Natural killer cell treated with Interleukin-12 subunit alpha and Interleukin-12 subunit beta and Interleukin-15 and Interleukin-18, amount 100 ng/mL, for 72 hours (primary cell): Measurements from ENCODE around the gene RPL39L. TPM values are rescaled to one million over a fixed set of nuclear protein-coding genes. Genes with fewer than 3 reads are reported as not detected.

Experiments
- ATAC-seq, 2 donors: fragments of 150-1000 bp; cut with Tn5 transposase in 1 of 2; sonication (Bioruptor Pico), chemical (Tn5 transposase) in 1 of 2; 2 replicates each; pipeline ENCODE4 v1.10.0; 2021
- DNase-seq: peaks from one replicate; pipeline ENCODE4 v3.0.0; 2022; ENCODE audit warnings: low spot score
- H3K27ac Mint-ChIP-seq, 2 donors: 1 replicate in 1 of 2; 2 replicates in 1 of 2; pipeline ENCODE4 v1.8.0; 2022; ENCODE audit warnings: mixed read lengths in 2 of 2, mild to moderate bottlenecking in 1 of 2, moderate library complexity in 1 of 2
- H3K27me3 Mint-ChIP-seq, 2 donors: 1 replicate in 1 of 2; 2 replicates in 1 of 2; pipeline ENCODE4 v1.8.0; 2022; ENCODE audit warnings: mixed read lengths in 2 of 2
- H3K36me3 Mint-ChIP-seq: one replicate; pipeline ENCODE4 v1.8.0; 2022; ENCODE audit warnings: mixed read lengths
- H3K4me1 Mint-ChIP-seq, 2 donors: 1 replicate in 1 of 2; 2 replicates in 1 of 2; pipeline ENCODE4 v1.8.0; 2022; ENCODE audit warnings: low read depth in 2 of 2, mixed read lengths in 2 of 2, mild to moderate bottlenecking in 1 of 2
- H3K4me3 Mint-ChIP-seq: one replicate; pipeline ENCODE4 v1.8.0; 2022; ENCODE audit warnings: mixed read lengths
- H3K9me3 Mint-ChIP-seq: 2 replicates; pipeline ENCODE4 v1.8.0; 2022; ENCODE audit warnings: mixed read lengths
- total RNA-seq, 2 donors: library from RNA; stranded (reverse); gene quantifications; one replicate each; pipeline ENCODE4 v1.2.3, GENCODE V29; 2022

The RPL39L gene
- total RNA-seq, 2 donors from 2014 or later, result 6.3 to 9.2 TPM

- ATAC-seq (peak; percentile 64), DNase-seq (peak; percentile 65)
- H3K27me3 Mint-ChIP-seq, result peaks cover 10 to 18% of the 10 kb centered on the region in 2 donors
- H3K36me3 Mint-ChIP-seq, result peaks cover 7% of the 10 kb centered on the region
- H3K4me1 Mint-ChIP-seq, result peaks cover 32 to 47% of the 10 kb centered on the region in 2 donors
- peak overlapping the region; percentile 60 for H3K4me3 Mint-ChIP-seq
- H3K27ac Mint-ChIP-seq, result peak overlapping the region in 1 of 2 donors; percentile 42
- H3K9me3 Mint-ChIP-seq, result peaks cover 5% of the 10 kb centered on the region
These were observed 37.9 kb downstream of the RPL39L start for GRCh38 chr3:187101184-187102072.

DNA sequence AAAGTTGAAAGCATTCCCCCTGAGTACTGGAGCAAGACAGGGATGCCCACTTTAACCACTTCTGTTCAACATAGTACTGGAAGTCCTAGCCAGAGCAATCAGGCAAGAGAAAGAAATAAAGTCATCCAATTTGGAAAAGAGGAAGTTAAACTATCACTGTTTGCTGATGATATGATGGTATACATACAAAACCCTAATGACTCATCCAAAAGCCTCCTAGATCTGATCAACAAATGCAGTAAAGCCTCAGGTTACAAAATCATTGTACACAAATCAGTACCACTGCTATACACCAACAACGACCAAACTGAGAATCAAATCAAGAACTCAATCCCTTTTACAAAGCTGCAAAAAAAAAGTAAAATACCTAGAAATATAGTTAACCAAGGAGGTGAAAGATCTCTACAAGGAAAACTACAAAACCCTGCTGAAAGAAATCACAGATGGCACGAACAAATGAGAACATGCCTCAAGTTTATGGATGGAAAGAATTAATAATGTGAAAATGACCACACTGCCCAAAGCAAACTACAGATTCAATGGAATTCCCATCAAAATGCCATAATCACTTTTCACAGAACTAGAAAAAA, 40.3 kb downstream of the RPL39L start:
- no peak for DNase-seq
- Mint-ChIP-seq H3K27me3 (peaks cover 0 to 7% of the 10 kb centered on the region in 2 donors), H3K36me3 (peaks cover 14% of the 10 kb centered on the region), H3K4me1 (peaks cover 20 to 38% of the 10 kb centered on the region in 2 donors), H3K27ac (no peak overlapping the region), H3K4me3 (no peak overlapping the region), H3K9me3 (peaks cover 5% of the 10 kb centered on the region)
- peak in 1 of 2 donors; percentile 62 for ATAC-seq

DNA sequence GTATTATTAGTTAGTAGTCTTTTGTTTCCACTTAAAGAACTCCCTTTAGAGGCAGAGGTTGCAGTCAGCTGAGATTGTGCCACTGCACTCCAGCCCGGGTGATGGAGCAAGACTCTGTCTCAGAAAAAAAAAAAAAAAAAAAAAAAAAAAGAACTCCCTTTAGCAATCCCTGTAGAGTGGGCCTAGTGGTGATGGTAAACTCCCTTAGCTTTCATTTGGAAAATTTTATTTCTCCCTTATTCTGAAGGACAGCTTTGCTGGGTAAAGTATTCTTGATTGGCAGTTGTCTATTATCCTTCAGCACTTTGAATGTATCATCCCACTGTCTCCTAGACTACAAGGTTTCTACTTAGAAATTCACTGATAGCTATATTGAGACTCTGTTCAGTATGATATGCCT, 46.0 kb downstream of the RPL39L start:
- Mint-ChIP-seq H3K4me3 (no peak overlapping the region), H3K4me1 (peaks cover 9 to 15% of the 10 kb centered on the region in 2 donors), H3K27me3 (peaks cover 0 to 5% of the 10 kb centered on the region in 2 donors), H3K27ac (no peak overlapping the region), H3K9me3 (peaks cover 5% of the 10 kb centered on the region), H3K36me3 (peaks cover 35% of the 10 kb centered on the region)
- ATAC-seq, result no peak
- DNase-seq, result no peak

GRCh38 chr3:187088701-187089100, 50.6 kb downstream of the RPL39L start:
- Mint-ChIP-seq H3K27me3 (no peaks in the 10 kb centered on the region), H3K36me3 (peaks cover 29% of the 10 kb centered on the region), H3K27ac (no peak overlapping the region), H3K9me3 (peaks cover 7% of the 10 kb centered on the region), H3K4me3 (no peak overlapping the region), H3K4me1 (no peaks in the 10 kb centered on the region)
- no peak for DNase-seq
- ATAC-seq, result no peak

DNA sequence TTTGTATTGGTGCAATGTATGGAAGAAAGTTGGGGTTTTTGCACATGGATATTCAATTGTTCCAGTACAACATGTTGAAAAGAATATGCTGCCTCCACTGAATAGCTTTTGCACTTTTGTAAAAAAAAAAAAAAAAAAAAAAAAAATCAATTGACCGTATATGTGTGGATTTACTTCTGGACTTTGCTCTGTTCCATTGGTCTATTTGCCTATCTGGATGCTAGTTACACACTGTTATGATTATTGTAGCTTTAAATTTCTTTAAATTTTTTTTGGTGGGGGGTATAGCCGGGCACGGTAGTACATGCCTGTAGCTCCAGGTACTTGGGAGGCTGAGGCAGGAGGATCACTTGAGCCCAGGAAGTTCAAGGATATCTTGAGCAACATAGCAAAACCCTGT, 52.5 kb downstream of the RPL39L start:
- no peak for DNase-seq
- Mint-ChIP-seq H3K9me3 (peaks cover 7% of the 10 kb centered on the region), H3K36me3 (peaks cover 20% of the 10 kb centered on the region), H3K4me1 (peaks cover 0 to 3% of the 10 kb centered on the region in 2 donors), H3K27ac (no peak overlapping the region), H3K4me3 (no peak overlapping the region), H3K27me3 (no peaks in the 10 kb centered on the region)
- no peak for ATAC-seq

DNA sequence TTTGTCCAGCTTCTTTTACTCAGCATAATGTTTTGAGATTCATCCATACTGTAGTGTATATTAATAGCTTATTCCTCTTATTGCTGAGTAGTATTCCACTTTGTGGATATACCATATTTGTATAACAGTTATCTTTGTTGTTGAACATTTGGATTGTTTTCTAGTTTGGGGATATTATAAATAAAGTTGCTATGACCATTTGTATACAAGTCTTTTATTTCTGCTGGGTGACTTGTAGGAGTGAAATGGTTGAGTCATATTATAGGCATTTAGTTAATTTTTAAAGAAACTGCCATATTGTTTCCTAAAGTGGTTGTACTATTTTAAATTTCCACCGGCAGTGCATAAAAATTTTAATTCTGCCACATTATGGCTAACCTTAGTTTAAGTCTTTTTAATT, 53.4 kb downstream of the RPL39L start:
- peaks cover 20% of the 10 kb centered on the region for H3K36me3 Mint-ChIP-seq

DNA sequence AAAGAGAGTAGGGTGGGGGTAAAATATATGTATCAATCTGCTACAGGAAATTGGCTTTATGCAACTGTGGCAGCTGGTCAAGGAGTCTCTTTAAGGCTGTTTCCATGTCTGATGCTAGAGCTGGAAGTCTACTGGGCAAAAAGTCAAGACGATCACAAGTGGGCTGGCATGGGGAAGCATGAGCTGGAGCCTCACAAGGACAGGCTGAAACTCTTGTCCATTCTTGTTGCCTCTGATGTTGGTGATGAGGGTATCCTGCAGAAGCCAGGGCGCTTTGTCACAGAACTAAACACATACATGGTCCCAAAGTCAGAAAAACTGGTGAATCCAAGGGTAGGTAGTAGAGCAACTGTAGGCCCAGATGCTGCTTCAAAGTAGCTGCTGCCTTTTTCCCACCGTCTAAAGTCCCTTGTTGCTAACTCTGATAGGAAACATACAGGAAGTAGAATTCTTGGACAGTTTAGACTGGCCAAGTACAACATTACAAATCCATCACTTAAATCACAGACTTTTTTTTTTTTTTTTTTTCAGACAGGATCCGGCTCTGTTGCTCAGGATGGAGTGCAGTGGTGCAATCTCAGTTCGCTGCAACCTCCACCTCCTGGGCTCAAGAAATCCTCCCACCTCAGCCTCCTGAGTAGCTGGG, 54.2 kb downstream of the RPL39L start:
- H3K4me3 Mint-ChIP-seq, result no peak overlapping the region
- H3K36me3 Mint-ChIP-seq, result peaks cover 20% of the 10 kb centered on the region
- DNase-seq, result no peak
- H3K27ac Mint-ChIP-seq, result no peak overlapping the region
- ATAC-seq, result no peak
- peaks cover 7% of the 10 kb centered on the region for H3K9me3 Mint-ChIP-seq
- no peaks in the 10 kb centered on the region for H3K27me3 Mint-ChIP-seq
- H3K4me1 Mint-ChIP-seq, result peaks cover 0 to 5% of the 10 kb centered on the region in 2 donors

More for the DNA sequence above, 53.4 kb downstream of the RPL39L start:
- ATAC-seq (no peak), DNase-seq (no peak)
- H3K4me3 Mint-ChIP-seq, result no peak overlapping the region
- H3K9me3 Mint-ChIP-seq, result peaks cover 7% of the 10 kb centered on the region
- no peak overlapping the region for H3K27ac Mint-ChIP-seq
- peaks cover 0 to 4% of the 10 kb centered on the region in 2 donors for H3K4me1 Mint-ChIP-seq
- H3K27me3 Mint-ChIP-seq, result no peaks in the 10 kb centered on the region

- peaks cover 7% of the 10 kb centered on the region for H3K9me3 Mint-ChIP-seq
- DNase-seq (no peak), ATAC-seq (no peak)
- no peaks in the 10 kb centered on the region for H3K27me3 Mint-ChIP-seq
- H3K27ac Mint-ChIP-seq, result no peak overlapping the region
- peaks cover 23% of the 10 kb centered on the region for H3K36me3 Mint-ChIP-seq
- H3K4me1 Mint-ChIP-seq, result peaks cover 0 to 5% of the 10 kb centered on the region in 2 donors
- no peak overlapping the region for H3K4me3 Mint-ChIP-seq
These were observed 54.7 kb downstream of the RPL39L start for GRCh38 chr3:187084580-187084979.

DNA sequence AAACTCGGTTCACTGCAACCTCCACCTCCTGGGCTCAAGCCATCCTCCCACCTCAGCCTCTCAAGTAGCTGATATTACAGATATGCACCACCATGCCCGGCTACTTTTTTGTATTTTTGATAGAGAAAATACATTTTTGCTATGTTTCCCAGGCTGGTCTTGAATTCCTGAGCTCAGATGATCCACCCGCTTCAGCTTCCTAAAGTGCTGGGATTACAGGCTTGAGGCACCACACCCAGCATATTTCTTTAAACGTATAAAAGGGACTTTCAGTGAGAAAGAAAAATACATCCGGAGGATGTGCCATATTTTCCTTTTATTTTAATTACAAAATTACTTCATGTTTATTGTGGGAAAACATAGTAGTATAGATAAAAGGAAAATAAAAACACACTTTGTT, 55.2 kb downstream of the RPL39L start:
- H3K27me3 Mint-ChIP-seq, result no peaks in the 10 kb centered on the region
- no peak overlapping the region for H3K27ac Mint-ChIP-seq
- H3K36me3 Mint-ChIP-seq, result peaks cover 22% of the 10 kb centered on the region
- H3K4me3 Mint-ChIP-seq, result no peak overlapping the region
- ATAC-seq (no peak), DNase-seq (no peak)
- peaks cover 7% of the 10 kb centered on the region for H3K9me3 Mint-ChIP-seq
- peaks cover 0 to 5% of the 10 kb centered on the region in 2 donors for H3K4me1 Mint-ChIP-seq

DNA sequence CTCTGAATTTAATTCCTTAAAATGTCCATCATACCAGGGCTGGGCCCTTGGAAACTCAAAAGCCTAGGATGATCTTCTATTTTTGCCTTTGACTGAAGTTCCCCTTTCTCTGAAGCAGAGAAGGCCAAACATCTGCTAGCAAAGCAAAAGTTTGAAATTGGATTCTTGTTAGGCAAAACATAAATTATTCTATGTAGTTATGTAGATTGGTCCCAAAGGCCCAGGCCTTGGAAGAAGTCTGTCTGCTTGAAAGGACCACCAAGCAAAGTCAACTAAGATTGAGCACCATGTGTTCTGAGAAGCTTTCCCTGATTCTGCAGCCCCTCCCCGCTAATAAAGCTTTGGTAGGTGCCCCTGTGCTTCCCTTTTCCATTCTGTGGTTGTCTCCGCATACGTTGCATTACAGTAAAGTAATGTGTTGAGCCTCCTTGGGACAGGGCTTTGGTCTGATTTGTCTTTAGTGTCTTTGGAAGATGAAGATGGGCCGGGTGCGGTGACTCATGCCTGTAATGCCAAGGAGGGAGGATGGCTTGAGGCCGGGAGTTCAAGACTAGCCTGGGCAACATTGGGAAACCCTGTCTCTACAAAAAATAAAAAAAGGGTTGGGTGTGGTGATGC, 56.4 kb downstream of the RPL39L start:
- Mint-ChIP-seq H3K27me3 (no peaks in the 10 kb centered on the region), H3K36me3 (peaks cover 15% of the 10 kb centered on the region), H3K9me3 (peaks cover 3% of the 10 kb centered on the region), H3K4me1 (peaks cover 0 to 5% of the 10 kb centered on the region in 2 donors), H3K4me3 (no peak overlapping the region), H3K27ac (no peak overlapping the region)
- no peak for ATAC-seq
- no peak for DNase-seq

DNA sequence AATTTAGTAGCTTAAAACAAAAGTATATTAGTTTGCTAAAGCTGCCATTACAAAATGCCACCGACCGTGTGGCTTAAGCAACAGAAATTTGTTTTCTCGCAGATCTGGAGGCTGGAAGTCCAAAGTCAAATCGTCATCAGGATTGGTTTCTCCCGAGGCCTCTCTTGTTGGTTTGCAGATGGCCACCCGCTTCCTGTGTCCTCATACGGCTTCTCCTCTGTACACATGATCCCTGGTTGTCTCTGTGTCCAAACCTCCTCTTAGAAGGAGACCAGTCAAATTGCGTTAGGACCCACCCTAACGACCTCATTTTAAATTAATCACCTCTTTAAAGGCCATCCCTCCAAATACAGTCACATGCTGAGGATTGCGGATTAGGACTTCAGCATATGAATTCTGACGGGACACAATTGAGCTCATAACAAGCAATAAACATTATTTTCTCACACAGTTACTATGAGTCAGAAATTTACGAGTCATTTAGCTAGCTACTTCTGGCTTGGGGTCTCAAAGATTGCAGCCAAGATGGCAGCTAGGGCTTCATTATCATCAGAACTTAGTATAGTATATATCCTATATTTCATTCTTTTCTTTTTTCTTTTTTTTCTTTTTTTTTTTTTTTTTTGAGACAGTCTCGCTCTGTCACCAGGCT, 58.4 kb downstream of the RPL39L start:
- H3K9me3 Mint-ChIP-seq, result no peaks in the 10 kb centered on the region
- no peak for ATAC-seq
- H3K4me3 Mint-ChIP-seq, result no peak overlapping the region
- H3K27me3 Mint-ChIP-seq, result no peaks in the 10 kb centered on the region
- H3K27ac Mint-ChIP-seq, result peak overlapping the region in 1 of 2 donors; percentile 29
- no peak for DNase-seq
- H3K36me3 Mint-ChIP-seq, result peaks cover 17% of the 10 kb centered on the region
- peaks cover 0 to 5% of the 10 kb centered on the region in 2 donors for H3K4me1 Mint-ChIP-seq

- ATAC-seq (no peak), DNase-seq (no peak)
- H3K4me1 Mint-ChIP-seq, result peaks cover 0 to 7% of the 10 kb centered on the region in 2 donors
- H3K9me3 Mint-ChIP-seq, result no peaks in the 10 kb centered on the region
- no peak overlapping the region for H3K4me3 Mint-ChIP-seq
- H3K27me3 Mint-ChIP-seq, result no peaks in the 10 kb centered on the region
- H3K36me3 Mint-ChIP-seq, result peaks cover 20% of the 10 kb centered on the region
- H3K27ac Mint-ChIP-seq, result peak overlapping the region; percentile 17 to 82
These were observed 59.9 kb downstream of the RPL39L start for GRCh38 chr3:187079090-187080022.
